ENCODE results near the gene ZNF592. TPM values are rescaled to one million over a fixed set of nuclear protein-coding genes. Genes with fewer than 3 reads are reported as not detected.

ZNF592 gene
- total RNA-seq, 4 donors from 2014 or later = 4.7 to 48.2 (median 11.7) TPM

- peak overlapping the region in 1 of 2 donors; percentile 79 for H3K4me3 ChIP-seq
- no peaks in the 10 kb centered on the region for H3K36me3 ChIP-seq
- H3K27ac ChIP-seq = no peak overlapping the region
- intact Hi-C loops (cut with DNase I; ENCODE audit: low total_unique reads) = no loop called here
- TF ChIP-seq POLR2A (IDR thresholded peaks at IDR 0.05) = no peak
- no peak for TF ChIP-seq CTCF (IDR thresholded peaks at IDR 0.05)
- no peaks in the 10 kb centered on the region for H3K27me3 ChIP-seq
- no peaks in the 10 kb centered on the region for H3K9me3 ChIP-seq
- H3K4me1 ChIP-seq = peaks cover 0 to 3% of the 10 kb centered on the region in 2 donors
- DNase-seq = no peak
Measured at GRCh38 chr15:84714372-84714771, 34.0 kb upstream of the ZNF592 start.

- no peaks in the 10 kb centered on the region for H3K9me3 ChIP-seq
- H3K27me3 ChIP-seq = no peaks in the 10 kb centered on the region
- peak overlapping the region in 1 of 2 donors; percentile 86 for H3K27ac ChIP-seq
- H3K4me1 ChIP-seq = peaks cover 0 to 3% of the 10 kb centered on the region in 2 donors
- DNase-seq = no peak
- peak overlapping the region; percentile 72 to 79 for H3K4me3 ChIP-seq
- H3K36me3 ChIP-seq = no peaks in the 10 kb centered on the region
- intact Hi-C loops (cut with DNase I; ENCODE audit: low total_unique reads) = no loop called here
- TF ChIP-seq POLR2A (IDR thresholded peaks at IDR 0.05) (no peak), CTCF (IDR thresholded peaks at IDR 0.05) (no peak)
Measured at GRCh38 chr15:84714821-84715220, 33.6 kb upstream of the ZNF592 start.

- no peaks in the 10 kb centered on the region for H3K9me3 ChIP-seq
- H3K27me3 ChIP-seq = no peaks in the 10 kb centered on the region
- H3K36me3 ChIP-seq = no peaks in the 10 kb centered on the region
- peaks cover 0 to 3% of the 10 kb centered on the region in 2 donors for H3K4me1 ChIP-seq
- intact Hi-C loops (cut with DNase I; ENCODE audit: low total_unique reads) = no loop called here
- DNase-seq = no peak
- TF ChIP-seq CTCF (IDR thresholded peaks at IDR 0.05) = no peak
- TF ChIP-seq POLR2A (IDR thresholded peaks at IDR 0.05) = no peak
- peak overlapping the region; percentile 72 to 79 for H3K4me3 ChIP-seq
- H3K27ac ChIP-seq = peak overlapping the region; percentile 86 to 95
Measured at GRCh38 chr15:84715441-84716035, 32.9 kb upstream of the ZNF592 start.

GRCh38 chr15:84716036-84716732 is 32.2 kb upstream of the ZNF592 start, which contains the start of gene SEC11A:
Gene SEC11A (minus strand): TSS chr15:84716139. CDS start chr15:84716075, 64 bp downstream.
- intact Hi-C loops (cut with DNase I; ENCODE audit: low total_unique reads) = no loop called here
- Histone ChIP-seq H3K4me1 (peaks cover 0 to 3% of the 10 kb centered on the region in 2 donors), H3K27ac (peak within 1 kb of the TSS; percentile 86 to 95), H3K36me3 (no peaks in the 10 kb centered on the region), H3K4me3 (peak within 1 kb of the TSS; percentile 72 to 79), H3K27me3 (no peaks in the 10 kb centered on the region), H3K9me3 (no peaks in the 10 kb centered on the region)
- peak in 2 of 4 experiments; percentile 12 to 18 for TF ChIP-seq CTCF (IDR thresholded peaks at IDR 0.05)
- TF ChIP-seq POLR2A (IDR thresholded peaks at IDR 0.05) = peak; percentile 48 to 65
- peak; percentile 91 for DNase-seq

GRCh38 chr15:84721371-84721770 is 27.0 kb upstream of the ZNF592 start:
- TF ChIP-seq POLR2A (IDR thresholded peaks at IDR 0.05) (no peak), CTCF (IDR thresholded peaks at IDR 0.05) (no peak)
- DNase-seq = no peak
- H3K36me3 ChIP-seq = no peaks in the 10 kb centered on the region
- no peak overlapping the region for H3K27ac ChIP-seq
- H3K27me3 ChIP-seq = no peaks in the 10 kb centered on the region
- intact Hi-C loops (cut with DNase I; ENCODE audit: low total_unique reads) = no loop called here
- no peaks in the 10 kb centered on the region for H3K4me1 ChIP-seq
- H3K9me3 ChIP-seq = no peaks in the 10 kb centered on the region
- no peak overlapping the region for H3K4me3 ChIP-seq
